ENCODE measurements around the gene CPT1A.

Gene CPT1A

DNA sequence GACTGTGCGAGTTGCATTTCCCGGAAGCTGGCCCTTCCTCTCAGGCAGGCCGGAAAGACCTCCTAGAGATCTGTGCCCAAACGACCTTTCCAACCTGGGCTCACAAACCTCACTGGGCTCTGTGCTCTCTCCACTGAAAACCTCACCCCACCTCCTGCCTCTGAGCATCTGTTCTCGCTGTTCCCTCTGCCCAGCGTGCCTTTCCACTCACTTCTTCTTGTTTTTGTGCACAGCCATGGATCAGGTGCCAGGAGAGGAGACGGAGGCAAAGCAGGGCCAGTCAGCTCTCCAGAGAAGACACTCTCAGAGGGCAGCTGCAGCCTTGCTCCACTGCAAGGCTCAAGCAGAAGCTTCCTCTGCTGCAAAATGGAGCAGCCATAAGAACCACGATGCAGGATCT is 10.9 kb upstream of the CPT1A start:
- no peak for DNase-seq

DNA sequence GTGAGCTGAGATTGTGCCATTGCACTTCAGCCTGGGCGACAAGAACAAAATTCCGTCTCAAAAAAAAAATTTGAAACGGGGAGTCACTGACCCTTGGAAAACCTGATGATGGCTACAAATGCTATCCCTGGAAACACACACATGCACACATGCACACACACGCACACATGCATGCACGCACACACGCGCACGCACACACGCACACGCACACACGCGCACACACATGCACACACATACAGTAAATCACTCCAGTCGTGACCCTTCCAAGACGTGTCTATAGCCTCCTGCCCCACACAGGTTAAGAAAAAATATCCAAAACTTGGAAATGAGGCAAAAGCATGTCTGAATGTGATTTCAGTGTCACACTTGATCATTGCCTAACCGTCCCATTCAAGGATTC is 6.7 kb upstream of the CPT1A start:
- DNase-seq = no peak

DNA sequence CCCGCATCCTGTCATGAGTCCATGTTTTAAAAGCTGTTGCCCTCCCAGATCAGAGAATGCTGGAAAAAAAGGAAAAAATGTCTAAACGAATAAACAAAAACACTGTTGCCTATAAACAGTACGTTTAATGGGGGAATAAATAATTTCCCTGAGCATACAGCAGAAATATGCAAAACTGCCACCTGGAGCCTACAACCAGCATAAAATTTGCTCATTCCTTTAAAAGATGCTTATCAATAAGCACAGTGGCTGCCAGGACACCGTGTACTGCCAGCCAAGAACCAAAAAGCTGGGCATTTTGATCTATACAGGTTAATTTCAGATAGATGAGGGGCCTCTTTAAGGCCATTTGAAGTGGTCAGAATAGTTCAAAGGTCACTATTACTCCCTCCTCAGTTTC is 5.7 kb upstream of the CPT1A start:
- no peak for DNase-seq

DNA sequence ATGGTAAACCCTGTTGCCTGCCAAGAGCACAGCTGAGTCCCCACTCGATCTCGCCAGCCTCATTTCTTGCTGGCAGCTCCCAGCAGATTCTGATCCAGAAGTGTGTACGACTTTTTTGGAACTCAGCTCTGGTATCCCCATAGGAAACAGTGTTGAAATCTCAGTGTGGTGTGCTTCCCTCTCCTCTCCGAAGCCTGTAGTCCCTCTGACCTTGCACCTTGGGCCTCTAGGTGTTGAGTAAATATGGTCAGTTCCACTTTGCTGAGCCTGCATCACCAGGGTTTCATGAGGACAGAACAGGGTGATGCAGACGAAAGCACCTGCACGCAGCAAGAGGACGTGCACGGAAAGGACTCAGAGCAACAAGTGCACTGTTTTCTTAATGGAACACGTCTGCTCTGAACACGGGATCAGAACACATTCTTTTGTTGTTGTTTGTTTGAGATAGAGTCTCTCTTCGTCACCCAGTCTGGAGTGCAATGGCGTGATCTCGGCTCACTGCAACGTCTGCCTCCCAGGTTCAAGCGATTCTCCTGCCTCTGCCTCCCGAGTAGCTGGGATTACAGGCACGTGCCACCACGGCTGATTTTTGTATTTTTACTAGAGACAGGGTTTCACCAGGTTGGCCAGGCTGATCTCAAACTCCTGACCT is 3.8 kb upstream of the CPT1A start:
- DNase-seq = no peak

DNA sequence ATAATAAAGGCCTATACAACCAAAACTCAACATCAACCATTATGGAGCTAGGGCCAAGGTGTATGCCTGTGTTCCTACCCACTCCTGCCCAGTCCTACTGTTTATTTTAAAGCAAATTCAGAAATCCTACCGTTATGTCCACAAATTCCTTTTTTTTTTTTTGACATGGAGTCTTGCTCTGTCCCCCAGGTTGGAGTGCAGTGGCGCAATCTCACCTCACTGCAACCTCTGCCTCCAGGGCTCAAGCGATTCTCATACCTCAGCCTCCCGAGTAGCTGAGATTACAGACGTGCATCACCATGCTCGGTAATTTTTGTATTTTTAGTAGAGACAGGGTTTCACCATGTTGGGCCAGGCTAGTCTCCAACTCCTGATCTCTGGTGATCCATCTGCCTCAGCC is 3.1 kb upstream of the CPT1A start:
- DNase-seq = no peak

DNA sequence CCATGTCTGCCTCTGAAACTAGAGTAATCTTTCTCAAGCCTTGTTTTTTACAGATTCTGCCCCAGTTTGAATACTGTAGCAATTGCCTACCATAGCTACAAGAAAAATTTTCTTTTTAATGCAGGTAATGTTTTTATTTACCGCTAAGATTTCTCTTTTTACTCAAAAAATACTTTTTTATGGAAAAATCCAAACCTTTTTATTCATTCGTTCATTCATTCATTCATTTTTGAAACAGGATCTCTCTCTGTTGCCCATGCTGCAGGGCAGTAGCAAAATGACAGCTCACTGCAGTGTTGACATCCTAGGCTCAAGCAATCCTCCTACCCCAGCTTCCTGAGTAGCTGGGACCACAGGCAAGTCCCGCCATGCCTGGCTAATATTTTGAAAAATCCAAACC is 2.7 kb upstream of the CPT1A start:
- no peak for DNase-seq

DNA sequence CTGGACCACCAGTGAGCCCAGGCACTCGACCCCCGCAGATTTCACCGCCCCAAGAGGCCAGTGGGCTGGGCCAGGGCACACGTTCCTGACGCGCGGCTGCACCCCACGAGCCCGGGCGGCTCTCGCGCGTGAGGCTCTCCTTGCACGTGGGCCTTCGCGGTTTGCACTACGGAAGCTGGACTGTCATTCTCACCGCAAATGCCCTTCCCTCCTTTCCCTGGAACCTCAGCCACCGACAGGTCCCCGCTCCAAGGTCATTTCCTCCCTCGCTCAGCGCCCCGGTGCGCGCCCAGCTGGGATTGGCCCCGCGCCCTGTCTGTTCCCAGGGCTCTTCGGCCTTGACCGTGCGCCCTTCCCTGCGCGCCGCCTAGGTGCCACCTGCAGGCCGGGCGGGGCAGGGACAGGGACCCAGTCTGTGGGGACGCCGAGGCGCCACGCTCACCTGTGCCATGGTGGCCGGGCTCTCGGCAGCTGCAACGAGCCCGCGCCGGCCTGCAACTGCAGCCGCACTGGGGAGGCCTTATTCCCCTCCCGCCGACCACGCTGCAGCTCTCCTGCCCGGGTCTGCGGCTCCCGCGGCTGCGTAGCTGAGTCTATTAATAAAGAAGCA is 2.1 kb upstream of the CPT1A start:
- peak; percentile 83 for DNase-seq

DNA sequence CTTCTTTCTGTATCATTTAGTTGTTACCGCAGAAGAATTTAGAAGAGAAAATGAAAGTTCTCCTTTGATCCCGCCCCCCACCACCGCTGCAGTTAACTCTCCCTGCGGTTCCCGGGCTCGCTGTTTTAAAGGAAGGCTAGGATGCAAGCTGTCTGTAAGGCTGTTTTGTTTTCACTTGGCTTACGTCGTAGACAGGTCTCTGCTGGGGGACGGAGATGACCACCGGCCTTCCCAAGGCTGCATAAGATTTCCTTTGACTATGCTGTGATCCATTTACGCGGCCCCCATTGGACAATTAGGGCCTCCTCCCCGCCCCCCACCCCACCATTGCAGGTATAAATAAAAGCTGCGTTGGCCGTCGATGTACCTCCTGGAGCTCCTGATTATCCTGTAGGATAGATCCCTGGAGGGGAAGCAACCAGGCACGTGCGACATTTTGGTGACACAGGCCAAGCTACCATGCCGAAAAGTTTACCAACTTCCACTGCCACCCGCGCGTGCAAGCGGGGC is 1.4 kb upstream of the CPT1A start:
- DNase-seq = peak; percentile 70

DNA sequence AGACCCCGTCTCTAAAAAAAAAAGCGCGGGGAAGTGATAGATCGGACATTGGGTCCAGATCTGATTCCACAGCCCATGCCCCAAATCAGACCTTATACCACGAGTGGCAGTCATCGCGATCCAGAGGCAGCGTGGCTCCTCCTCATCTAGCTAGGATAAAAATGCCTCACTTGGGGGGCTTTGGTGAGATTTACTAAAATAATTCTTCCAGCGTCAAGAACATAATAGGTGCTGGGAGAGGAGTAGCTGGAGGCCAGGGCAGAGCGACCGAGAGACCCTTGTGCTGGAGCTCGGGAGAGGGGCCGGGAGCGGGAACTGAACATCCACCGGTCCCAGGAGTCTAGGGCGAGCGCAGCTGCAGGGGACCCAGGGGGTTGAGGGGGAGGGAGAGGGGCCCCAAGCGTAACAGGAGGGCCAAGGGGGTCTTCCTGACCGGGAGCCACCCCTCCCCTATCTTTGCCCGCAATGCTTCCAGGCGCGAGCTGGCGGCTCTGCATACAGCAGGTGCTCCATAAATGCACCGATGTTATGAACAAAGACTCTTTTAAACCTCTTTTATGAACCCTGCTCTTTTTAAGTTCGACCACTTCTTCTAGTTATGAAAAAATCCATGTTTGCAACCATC is 823 bp upstream of the CPT1A start:
- no peak for DNase-seq

DNA sequence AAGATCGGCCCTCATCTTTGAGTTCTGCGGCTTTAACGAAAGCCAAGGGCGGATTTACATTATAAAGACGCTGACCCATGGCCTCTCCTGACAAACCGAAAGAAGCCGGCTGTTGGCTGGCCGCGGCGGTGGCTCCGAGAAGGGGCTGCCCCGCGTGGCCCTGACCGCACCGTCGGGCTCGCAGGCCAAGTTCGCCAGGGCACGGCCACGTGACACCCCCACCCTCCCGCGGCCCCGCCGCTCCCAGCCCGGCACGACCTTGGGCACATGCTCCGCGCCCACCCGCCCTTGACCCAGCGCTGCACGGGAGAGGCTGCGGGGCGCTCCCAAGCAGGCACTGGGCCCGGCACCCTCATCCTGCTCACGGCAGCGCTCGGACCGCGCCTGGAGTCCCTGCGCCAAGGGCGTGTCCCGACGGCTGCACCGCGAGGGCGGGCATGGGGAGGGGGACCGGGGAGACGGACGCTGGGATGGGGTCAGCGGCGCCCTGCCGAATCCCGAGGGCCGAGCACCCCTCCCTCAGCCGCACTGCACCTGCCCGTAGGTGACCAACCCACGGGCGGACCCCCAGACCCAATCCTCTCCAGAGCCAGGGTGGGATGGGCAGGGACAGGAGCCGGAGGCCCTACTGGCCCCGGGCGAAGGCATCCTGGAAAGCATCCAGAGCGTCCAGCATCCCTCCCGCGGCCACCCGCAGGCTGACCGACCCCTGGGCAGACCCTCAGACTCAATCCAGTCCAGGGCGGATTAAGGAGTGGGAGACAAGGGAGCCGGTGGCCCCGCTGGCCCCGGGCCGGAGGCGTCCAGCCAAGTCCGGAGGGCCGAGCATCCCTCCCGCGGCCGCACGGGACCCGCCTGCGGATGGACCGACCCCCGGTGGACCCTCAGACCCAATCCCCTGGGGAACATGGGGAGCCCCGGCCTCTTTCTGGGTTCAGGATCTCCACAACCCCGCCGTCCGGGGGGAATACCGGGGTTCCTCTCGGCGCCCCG is 759 bp downstream of the CPT1A start:
- peak; percentile 52 for DNase-seq

DNA sequence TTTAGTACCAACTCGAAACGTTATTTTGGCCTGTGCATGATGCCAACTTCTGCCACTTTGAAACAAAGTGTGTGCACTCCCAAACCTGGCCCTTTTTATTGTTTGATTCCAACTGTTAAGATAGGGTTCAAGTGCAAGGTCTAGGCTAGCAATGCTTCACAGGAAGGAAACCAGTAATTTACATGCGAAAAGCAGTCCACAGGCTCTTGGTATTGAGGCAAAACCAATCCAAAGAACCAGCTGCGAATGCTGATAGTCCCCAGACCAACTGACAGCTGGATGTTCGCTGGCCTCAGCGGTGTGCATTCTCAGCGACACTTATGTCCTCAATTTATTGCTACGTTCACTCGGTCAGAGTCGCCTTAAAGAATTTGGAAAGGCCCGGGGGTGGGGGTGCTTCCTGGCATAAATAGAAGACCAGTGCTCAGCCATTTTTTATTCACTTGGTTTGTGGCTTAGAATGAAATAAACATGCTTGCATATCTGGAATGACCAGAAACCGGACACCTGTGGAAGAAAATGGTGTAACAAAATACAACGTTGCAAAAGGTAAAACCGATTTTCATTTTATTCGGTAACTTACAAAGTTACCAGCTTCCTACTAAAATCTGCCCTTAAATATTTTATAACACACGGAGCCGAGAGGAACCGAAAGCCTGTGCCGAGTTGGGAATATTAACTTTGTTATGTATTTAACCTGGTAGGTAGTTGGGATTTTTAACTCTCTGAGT is 1.6 kb downstream of the CPT1A start:
- DNase-seq = peak; percentile 40

DNA sequence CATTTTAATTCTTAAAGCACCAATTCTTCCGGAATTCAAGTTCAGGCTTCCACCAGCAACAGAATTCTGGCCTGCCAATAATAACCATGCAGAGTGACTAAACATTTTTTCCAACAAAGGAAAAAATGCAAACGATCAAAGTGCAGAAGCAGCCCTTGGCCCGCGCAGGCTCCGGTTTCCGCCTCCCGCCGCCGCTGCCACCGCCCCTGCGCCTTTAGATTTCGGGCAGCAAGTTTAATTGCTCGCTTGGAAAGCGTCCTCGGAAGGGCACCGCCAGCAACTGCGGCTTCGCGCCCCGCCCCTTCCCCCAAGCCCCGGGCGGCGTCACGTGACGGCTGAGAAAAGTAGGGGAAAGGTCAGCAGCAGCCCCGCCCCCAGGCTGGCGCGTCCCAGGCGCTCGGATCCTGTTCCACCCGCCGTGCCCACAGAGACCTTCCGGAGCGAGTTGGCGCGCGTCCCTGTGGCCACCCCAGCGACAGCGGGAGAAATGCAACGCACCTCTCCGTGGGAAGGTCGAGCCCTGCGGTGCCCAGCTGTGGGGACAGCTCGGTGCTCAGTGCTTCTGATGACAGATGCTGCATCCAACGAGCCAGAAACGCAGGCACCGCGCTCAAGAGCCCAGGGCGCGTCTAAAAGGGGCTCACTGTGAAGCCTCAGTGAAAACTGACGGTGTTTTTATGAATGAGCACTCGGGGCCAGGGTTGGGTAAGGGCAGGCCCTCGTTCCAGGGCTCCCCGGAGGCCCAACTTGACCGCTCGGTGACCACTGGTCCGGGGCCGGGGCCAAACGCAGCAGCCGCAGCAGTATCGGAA is 2.5 kb downstream of the CPT1A start:
- peak; percentile 97 for DNase-seq

DNA sequence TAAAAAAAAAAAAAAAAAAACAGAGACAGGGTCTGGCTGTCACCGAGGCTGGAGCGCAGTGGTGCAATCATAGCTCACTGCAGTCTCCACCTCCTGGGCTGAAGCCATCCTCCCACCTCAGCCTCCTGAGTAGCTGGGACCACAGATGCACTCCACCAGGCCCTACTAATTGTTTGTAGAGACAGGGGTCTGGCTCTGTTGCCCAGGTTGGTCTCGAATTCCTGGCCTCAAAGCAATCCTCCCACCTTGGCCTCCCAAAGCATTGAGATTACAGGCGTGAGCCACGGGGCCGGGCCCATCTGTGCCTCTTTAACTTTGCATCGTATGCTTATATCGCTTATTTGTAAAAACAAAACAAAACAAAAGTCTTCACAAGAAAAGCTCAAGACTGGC is 3.1 kb downstream of the CPT1A start:
- peak; percentile 32 for DNase-seq

DNA sequence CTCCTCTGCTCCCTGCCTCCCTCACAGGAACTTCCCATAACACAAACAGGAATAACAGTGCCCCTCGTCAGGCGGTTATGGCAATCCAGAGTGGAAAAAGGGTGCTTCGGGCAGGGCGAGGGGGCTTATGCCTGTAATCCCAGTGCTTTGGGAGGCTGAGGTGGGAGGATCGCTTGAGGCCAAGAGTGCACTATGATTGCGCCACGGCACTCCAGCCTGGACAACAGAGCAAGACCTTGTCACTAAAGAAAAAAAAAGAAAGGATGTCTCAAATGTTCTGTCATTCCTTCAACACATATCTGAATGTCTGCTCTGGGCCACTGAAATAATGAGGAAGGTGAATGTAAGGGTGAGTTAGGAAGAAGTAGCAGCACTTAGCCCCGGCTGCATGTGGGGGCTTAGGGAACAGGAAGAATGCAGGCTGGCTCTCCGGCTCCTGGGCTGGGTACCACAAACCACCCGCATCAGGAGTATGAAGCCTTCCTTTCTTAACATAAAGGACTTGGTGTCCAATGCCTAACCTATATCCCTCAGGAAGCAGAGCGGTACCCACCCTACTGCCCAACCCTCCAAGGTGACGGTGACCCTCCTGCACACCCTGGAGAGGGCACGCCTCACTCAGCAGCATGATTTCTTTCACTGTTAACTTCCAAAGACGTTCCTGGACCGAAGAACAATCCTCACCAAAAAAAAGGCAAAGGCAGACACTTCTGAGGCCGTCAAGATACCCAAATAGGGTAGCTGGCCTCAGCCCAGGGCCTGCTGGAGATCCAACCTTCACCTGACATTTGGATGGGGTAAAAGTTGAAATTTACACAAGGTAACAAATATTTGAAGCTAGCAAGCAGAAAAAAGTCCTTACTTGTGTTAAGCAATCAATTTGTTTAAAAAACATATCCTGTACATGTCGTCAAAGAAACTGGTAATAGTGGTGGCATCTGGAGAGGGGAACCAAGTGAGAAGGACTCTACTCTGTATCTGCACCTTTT is 3.8 kb downstream of the CPT1A start:
- DNase-seq = no peak

DNA sequence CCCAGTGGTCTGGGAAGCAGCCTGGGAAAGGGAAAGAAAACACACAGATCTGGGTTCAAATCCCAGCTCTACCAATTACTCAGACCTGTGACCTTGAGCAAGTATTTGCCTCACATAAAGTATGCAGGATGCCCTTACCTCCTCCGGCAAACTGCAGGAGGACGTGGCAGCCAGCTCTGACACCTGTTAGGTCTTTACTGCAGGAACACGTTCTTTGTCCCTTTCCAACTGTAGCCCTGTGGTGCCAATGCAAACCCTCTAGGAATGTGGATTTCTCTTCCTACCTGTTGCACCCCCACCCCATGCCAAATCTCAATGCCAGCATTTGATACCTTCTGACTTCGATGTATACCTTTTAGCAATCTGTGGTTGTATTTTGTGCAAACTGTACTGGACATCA is 6.0 kb downstream of the CPT1A start:
- DNase-seq = no peak

DNA sequence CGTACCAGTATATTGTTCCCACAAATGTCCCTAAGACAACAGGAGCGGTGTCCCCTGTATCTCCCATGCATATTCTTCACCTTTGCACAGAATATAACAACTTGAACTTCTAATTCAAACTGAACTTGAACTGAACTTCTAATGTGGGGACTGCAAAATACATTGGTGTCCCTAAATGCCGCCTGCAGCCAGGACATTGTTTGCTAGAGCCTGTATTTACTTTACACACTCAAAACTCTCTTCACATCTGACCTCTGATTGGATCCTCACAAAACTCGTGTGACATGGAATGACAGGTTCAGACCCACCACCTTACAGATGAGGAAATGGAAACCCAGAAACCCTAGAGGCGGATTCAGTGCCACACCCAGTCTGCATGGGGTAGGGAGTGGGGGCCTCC is 6.4 kb downstream of the CPT1A start:
- no peak for DNase-seq

DNA sequence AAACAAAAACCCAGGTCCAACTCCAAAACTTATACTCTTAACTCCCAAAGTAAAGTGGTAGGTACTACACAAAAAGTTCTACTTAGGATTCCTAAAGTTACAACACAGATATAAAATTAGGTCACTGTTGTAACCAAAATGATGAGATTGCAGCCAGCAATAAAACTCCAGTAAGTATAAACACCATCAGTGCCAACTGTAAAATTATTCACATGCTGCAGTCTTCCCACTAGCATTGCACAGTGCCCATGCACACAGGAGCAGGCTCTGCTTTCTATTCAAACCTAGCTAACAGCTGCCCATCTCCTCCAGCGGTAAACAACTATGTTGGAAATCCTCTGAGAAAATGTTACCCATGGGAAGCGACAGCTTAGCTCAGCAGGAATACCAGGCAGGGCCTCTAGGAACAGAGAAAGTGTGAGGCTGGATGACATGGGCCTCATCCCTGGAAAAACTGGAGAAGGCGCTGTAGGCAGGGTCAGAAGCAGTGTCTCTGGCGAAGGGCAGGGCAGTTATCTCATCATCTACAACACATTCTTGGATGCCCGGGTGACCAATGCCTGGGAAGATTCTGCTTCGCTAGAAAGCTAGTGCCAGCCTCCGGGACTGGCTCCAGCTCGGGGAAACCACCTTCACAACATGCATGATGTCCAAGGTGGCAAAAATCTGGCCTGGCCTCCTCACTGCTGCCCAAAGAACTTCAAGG is 9.1 kb downstream of the CPT1A start:
- no peak for DNase-seq

DNA sequence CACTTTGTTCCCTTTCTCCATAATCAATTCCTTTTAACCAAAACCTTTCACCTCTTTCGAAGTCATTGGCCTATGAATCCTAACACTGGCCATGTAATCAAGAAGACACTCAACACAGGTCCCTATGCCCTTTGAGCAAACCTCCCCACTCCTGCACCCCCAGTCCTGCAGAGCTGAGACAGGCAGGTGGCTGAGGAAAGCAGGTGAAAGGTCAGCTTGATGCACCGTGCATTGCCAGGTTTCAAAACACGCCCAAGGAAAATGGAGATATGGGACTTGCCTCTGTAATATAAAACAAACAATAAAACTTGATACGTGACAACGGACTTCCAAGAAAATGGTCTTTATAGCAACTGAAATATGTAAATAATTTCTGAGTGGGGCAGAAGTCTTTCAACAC is 10.6 kb downstream of the CPT1A start:
- no peak for DNase-seq

DNA sequence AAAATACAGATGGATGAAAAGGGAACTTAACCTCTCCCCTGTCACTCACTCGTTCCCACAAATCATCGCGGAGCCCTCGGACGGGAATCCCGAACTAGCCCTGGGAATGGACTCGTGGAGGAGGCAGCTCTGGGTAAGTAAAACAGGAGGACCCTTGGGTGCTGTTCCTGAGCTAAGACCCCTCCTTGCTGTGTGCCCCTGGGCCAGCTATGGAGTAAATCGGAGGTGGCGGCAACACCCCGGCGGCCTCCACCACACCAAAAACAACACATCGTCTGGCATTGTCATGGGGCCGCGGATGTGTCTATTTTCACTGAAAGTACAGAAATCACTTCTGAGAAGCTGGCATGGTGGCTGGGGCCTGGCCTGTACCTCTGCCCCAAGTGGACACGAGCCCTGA is 12.1 kb downstream of the CPT1A start:
- DNase-seq = no peak

DNA sequence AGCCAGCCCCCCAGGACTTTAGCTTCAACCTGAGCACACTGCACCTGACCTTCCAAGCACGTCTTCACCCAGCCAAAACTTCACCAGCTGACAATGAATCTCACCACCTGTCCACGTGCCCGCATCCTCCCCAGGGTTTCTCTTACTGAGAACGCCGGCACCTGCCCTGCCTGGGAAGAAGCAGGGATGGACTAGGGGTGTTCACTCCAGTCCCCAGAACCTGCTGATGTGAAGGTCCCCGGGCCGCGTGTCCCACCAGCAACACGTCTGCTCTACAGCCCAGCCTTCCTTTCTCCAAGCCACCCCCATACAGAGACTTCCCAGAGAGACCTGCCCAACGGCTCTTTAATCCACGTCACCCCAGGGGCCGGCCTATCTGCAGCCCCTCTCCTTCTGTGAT is 12.8 kb downstream of the CPT1A start:
- no peak for DNase-seq
